Measurements from ENCODE around the gene C10orf143.

GRCh38 chr10:130047336-130047735 lies 63.3 kb downstream of the C10orf143 start:
- TF ChIP-seq, protein P1, sequence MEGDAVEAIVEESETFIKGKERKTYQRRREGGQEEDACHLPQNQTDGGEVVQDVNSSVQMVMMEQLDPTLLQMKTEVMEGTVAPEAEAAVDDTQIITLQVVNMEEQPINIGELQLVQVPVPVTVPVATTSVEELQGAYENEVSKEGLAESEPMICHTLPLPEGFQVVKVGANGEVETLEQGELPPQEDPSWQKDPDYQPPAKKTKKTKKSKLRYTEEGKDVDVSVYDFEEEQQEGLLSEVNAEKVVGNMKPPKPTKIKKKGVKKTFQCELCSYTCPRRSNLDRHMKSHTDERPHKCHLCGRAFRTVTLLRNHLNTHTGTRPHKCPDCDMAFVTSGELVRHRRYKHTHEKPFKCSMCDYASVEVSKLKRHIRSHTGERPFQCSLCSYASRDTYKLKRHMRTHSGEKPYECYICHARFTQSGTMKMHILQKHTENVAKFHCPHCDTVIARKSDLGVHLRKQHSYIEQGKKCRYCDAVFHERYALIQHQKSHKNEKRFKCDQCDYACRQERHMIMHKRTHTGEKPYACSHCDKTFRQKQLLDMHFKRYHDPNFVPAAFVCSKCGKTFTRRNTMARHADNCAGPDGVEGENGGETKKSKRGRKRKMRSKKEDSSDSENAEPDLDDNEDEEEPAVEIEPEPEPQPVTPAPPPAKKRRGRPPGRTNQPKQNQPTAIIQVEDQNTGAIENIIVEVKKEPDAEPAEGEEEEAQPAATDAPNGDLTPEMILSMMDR (IDR thresholded peaks at IDR 0.05 in 4 of 5, conservative IDR thresholded peaks at IDR 0.05 in 1 of 5) = no peak
- no peak for TF ChIP-seq POLR2A (IDR thresholded peaks at IDR 0.05)
